ENCODE data around the gene FCRLA.
"Not testable (repeated sequence)": the region's sequence is repeated elsewhere in the genome, so short reads cannot be mapped to it uniquely, and the experiment has no call there.

The FCRLA gene

DNA sequence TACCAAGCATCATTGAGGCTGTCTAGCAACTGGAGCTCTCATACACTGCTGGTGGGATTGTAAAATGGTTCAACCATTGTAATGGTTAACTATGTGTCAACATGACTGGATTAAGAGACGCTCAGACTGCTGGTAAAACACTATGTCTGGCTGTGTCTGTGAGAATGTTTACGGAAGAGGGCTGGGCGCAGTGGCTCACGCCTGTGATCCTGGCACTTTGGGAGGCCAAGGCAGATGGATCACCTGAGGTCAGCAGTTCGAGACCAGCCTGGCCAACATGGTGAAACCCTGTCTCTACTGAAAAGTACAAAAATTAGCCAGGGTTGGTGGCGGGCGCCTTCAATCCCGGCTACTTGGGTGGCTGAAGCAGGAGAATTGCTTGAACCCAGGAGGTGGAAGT is 4.8 kb upstream of the FCRLA start:
- no peak for DNase-seq (ENCODE audit: low read depth)
- H3K4me3 ChIP-seq (ENCODE audit: low read depth, low read length): no peak overlapping the region

DNA sequence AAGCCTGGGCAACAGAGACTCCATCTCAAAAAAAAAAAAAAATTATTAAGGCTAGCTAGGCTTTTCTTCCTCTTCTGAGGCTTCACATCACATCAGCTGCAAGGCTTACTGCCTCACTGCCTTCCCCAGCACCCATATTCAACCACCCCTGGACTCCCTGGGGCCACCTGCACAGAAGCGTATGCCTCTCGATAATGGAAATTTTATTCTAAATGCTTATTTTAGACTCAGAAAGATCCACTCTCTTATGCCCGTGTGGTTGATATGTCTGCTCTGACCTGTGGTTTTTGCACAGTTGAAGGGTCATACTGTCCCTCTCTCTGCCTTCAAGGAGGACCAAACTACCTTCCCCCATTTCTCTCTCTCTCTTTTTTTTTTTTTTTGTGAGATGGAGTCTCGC is 1.5 kb upstream of the FCRLA start:
- H3K4me3 ChIP-seq (ENCODE audit: low read depth, low read length): no peak overlapping the region
- no peak for DNase-seq (ENCODE audit: low read depth)

DNA sequence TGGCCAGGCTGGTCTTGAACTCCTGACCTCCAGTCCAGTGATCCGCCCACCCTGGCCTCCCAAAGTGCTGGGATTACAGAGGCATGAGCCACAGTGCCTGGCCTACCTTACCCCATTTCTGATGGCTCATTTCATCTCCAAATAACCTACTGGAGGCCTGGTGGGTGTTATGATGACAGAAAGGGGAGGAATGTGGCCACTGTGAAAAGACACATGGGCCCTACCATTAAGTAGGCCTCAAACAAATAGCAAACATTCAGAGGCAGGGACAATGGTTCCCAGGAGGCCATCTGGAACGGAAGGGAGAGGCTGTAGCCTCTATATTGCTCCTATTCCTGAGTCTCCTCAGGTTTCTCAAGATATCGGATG is 932 bp upstream of the FCRLA start:
- DNase-seq (ENCODE audit: low read depth): no peak
- no peak overlapping the region for H3K4me3 ChIP-seq (ENCODE audit: low read depth, low read length)

DNA sequence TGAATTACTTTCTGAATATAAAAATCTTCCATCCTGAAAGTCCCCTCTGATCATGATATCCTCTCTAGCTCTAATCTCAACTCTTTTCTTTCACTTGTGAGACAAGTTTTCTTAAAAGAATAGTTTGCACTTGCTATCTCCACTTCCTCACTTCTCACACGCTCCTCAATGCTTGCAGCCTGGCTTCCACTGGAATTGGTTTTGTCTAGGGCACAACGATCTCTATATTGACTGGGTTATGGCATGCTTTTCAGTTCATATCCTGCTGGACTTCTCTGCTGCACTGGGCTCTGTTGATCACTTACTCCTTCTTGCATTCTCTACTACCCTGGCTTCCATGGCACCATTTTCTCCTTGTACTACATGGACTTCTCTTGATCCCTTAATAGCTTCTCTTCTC is 474 bp downstream of the FCRLA start:
- DNase-seq (ENCODE audit: low read depth): no peak

DNA sequence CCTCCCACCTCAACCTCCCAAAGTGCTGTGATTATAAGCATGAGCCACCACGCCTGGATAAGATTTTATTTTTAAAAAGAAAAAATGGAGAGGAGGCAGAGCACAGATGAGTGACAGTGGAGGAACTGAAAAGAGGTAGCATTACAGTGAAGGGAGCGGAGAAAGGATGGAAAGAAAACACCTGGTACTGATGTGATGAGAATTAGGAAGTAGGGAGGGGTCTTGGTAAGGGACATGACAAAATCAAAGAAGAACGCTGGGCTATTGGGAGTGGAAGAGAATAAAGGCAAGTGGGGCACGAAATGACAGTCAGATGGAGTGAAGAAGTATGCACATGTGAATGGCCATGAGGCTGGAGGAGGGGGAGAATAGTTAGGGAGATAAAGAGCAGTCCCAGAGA is 2.3 kb downstream of the FCRLA start:
- H3K4me3 ChIP-seq (ENCODE audit: low read depth, low read length): no peak overlapping the region
- DNase-seq (ENCODE audit: low read depth): no peak

More for the DNA sequence above, 474 bp downstream of the FCRLA start:
- H3K4me3 ChIP-seq (ENCODE audit: low read depth, low read length): no peak overlapping the region

DNA sequence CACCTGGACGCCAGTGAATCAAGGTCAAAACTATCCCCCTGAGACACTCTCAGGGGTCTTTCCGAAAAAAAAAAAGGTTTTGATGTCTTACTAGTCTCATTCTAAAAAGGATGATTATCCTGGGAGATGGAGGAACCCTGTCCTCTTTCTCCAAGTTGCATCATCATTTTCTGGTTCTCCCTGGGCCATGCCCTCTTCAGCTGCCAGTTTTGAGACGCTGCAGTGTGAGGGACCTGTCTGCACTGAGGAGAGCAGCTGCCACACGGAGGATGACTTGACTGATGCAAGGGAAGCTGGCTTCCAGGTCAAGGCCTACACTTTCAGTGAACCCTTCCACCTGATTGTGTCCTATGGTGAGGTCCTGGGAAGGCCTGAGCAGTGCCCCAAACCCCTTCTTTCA is 3.5 kb downstream of the FCRLA start:
- DNase-seq (ENCODE audit: low read depth): no peak
- no peak overlapping the region for H3K4me3 ChIP-seq (ENCODE audit: low read depth, low read length)

DNA sequence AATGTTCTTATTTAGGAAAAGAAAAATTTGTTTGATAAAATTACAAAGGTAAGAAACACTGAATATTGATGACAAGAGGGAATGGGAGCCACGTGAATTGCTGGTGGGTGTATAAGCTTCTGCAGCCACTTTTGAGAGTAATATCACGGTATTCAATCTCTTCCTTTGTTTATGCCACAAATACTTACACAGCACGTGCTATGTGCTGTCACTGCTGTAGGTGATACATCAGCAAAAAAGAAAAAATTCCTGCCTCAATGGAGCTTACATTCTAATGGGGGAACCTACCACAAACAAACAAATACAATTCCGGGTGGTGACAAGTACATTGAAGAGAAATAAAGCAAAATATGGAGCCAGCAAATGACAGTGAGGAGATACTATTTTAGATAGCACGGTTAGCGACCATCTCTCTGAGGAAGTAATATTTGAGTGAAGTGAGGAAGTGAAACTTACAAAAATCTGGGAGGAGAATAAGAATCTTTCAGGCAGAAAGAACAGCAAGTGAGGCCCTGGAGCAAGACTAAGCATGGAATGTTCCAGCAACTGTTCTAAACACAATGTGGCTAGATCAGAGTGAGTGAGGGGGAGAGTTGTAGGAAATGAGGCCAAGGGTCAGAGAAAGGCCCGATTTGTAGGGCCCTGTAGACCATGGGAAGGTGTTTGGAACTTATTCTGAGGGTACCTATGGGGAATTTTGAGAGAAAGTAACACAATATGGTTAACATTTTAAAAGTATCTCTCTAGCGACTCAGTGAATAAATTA is 11.7 kb downstream of the FCRLA start:
- no peak for DNase-seq (ENCODE audit: low read depth)
- no peak overlapping the region for H3K4me3 ChIP-seq (ENCODE audit: low read depth, low read length)

DNA sequence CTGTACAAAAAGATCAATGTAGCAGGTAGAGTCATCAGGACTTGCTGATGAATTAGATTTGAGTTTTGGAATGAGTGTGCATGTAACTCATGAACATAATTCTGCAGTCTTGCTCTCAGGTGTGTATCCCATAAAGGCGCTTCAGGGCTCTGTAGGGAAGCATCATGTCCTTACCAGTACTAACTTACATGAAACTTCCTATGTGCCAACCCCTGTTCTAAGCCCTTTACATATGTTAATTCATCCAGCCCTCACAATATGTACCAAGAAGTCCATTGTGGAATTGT is 12.2 kb downstream of the FCRLA start:
- no peak for DNase-seq (ENCODE audit: low read depth)
- no peak overlapping the region for H3K4me3 ChIP-seq (ENCODE audit: low read depth, low read length)

DNA sequence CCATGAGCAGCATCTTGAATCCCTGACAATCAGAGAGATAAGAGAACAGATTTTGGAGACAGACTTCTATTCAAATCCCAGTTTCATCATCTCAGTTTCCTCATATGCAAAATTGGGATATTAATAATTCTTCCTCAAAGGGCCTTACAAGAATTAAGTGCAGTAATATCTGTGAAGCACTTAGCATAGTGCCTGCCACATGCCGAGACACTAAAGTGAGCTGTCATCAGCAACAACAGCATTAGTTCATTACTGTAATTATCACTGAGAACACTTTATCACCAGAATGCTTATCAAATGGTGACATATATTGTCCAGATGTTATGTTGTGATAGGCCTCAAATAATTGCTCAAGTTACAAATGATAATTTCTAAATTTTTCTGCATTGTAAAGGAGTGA is 13.4 kb downstream of the FCRLA start:
- no peak for DNase-seq (ENCODE audit: low read depth)
- no peak overlapping the region for H3K4me3 ChIP-seq (ENCODE audit: low read depth, low read length)

DNA sequence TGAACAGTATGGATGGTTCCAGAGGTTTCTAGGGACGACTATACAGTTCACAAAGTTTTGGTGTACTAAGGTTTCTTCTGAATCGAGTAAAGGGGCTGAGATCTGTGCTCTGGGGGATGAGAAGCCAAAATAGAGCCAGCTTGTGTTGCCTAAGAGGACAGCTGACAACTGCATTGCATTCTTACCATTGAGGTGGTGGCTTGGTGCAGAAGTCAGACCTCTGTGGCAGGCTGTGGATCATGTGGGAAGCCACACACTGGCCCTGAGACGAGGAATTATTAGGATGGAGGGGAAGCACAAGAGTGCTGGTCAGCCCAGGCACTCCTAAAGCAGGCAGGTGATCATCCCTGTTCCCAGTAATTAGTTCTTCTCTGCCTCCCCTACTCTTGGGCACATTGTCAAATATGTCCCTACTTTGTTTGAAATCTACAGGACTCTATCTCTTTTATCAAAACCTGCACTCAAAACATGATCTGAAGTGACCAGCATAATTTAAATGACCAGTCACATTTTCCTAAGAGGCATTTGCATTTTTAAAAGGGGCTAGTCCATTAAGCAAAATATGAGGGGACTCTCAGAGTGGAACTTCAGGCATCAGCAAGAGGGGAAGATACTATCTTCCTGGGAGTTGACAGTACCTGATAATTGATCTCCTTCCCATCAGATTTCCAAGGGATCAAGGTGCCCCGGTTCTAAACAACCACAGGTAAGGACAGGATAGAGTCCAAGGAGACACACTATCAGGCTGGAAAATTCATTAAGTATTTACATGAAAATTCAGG is 14.1 kb downstream of the FCRLA start, which contains the start of gene FCRLB:
Gene FCRLB (plus strand): TSS at position 589 of the 782 bp plus-strand sequence. CDS start 1,129 bp downstream, outside the sequence.
- DNase-seq (ENCODE audit: low read depth): no peak
- H3K4me3 ChIP-seq (ENCODE audit: low read depth, low read length): no peak within 1 kb of the TSS

DNA sequence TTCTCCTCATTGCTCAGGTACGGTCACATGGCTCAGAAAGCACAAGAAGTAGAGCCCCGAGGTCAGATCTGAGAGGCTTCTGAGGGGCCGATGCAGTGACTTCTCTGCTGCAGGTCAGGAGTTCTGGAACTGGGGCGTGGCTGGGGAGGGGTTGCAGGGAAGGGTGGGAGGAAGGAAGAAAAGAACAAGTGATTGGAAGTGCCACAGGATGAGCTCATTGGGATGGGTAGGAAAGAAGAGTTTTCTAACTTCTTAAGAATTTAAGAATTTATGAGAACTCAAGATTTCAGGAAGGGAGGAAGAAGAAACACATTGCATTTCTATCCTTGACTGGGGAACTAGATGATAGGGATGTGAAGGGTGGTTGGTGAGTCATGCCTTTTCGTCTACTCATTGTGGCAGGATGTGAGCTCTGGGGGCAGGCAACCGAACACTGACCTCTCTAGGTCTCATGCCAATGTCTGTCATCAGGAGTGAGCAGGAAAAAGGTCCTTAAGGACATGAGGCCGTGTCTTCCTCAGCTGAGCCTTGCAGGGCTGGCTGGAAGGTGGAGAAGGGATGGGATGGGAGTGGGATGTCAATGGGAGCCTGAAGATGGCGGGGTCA is 14.8 kb downstream of the FCRLA start:
- DNase-seq (ENCODE audit: low read depth): peak; percentile 67

DNA sequence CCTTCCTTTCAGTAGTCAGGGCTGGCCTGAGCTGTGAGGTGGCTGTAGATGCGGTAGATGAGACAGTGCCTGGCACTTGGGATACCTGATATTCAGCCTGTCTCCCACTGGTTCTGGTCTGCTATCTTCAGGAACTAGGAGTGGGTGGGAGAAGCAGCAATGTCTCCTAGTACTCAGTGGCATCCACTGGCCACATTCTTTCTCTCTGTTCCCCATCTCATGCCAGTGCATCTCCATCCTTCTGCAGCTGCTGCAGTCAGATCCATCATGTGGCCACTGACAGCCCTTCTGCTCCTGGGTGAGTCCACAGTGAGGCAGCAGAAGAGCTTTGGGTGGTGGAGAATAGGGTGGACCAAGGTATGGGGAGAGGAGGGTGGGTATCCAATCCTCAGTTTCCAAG is 15.4 kb downstream of the FCRLA start:
- no peak overlapping the region for H3K4me3 ChIP-seq (ENCODE audit: low read depth, low read length)
- DNase-seq (ENCODE audit: low read depth): no peak

More for the DNA sequence above, 14.8 kb downstream of the FCRLA start:
- no peak overlapping the region for H3K4me3 ChIP-seq (ENCODE audit: low read depth, low read length)

DNA sequence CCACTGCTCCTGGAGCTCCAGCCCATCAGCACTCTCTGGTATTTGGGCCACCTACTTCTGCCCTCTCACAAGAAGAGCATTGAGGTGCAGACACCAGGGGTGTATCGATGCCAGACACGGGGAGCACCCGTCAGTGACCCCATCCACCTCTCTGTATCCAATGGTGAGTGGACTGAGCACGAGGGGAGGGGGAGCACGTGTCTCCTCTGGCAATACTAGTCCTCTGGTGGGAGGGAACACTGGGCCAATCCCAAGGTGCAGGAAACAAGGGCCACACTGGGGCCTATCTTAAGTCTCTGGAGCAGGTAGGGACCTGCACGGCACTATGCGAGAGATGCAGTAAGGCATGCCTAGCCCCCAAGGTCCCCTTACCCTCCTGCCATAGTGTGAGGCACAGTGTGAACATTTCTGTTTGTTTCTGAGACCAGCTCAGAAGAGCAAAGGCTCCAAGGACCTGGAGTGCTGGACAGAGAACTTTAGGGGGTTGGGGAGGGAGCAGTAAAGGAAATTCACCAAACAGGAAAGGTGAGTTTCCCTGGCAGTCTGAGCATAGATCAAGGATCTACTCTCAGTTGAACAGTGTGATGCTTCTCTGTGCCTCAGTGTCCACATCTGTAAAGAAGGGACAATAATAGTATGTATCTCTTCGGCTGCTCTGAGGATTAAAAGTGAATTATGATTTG is 16.6 kb downstream of the FCRLA start:
- no peak for DNase-seq (ENCODE audit: low read depth)
- H3K4me3 ChIP-seq (ENCODE audit: low read depth, low read length): no peak overlapping the region

DNA sequence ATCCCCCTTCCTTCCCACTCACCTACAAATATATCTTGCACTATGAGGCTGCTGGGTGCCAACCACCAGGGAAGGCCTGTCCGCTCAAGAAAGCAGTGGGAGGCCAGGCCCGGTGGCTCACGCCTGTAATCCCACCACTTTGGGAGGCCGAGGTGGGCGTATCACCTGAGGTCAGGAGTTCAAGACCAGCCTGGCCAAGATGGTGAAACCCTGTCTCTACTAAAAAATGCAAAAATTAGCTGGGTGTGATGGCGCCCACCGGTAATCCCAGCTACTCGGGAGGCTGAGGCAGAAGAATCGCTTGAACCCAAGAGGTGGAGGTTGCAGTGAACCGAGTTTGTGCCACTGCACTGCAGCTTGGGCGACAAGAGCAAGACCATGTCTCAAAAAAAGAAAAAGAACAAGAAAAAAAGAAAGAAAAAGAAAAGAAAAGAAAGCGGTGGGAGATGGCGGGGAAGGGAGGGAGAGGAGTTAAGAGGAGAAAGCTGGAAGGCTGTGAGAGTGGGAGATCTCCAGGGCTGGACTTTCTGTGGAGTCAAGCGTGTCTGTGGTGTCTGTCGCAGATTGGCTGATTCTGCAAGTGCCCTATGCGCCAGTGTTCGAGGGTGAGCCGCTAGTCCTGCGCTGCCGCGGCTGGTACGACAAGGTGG is 18.4 kb downstream of the FCRLA start:
- DNase-seq (ENCODE audit: low read depth): not testable (repeated sequence)
- peak overlapping the region; percentile 72 for H3K4me3 ChIP-seq (ENCODE audit: low read depth, low read length)

DNA sequence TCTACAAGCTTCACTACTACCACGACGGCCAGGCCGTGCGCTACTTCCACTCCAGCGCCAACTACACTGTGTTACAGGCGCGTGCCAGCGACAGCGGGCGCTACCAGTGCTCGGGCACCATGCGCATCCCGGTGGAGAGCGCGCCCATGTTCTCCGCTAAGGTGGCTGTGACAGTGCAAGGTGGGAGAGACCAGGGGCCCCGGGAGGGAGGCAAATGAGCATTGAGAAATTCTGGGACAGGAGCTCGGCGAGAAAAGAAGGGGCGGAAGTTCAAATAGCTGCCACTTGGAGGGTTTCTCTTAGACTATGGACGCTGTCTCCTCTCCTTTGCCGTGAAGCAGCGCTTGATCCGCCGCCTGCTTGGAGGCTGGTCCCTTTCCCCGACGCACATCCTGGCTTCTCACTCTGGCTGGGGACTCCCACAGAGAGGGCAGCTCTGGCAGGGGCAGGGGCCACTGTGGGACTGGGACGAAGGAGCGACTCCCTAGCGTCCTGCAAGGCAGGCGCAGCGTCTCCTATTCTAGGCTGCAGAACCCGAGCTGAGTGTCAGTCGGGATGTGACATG is 19.0 kb downstream of the FCRLA start:
- H3K4me3 ChIP-seq (ENCODE audit: low read depth, low read length): peak overlapping the region; percentile 72
- no peak for DNase-seq (ENCODE audit: low read depth)

DNA sequence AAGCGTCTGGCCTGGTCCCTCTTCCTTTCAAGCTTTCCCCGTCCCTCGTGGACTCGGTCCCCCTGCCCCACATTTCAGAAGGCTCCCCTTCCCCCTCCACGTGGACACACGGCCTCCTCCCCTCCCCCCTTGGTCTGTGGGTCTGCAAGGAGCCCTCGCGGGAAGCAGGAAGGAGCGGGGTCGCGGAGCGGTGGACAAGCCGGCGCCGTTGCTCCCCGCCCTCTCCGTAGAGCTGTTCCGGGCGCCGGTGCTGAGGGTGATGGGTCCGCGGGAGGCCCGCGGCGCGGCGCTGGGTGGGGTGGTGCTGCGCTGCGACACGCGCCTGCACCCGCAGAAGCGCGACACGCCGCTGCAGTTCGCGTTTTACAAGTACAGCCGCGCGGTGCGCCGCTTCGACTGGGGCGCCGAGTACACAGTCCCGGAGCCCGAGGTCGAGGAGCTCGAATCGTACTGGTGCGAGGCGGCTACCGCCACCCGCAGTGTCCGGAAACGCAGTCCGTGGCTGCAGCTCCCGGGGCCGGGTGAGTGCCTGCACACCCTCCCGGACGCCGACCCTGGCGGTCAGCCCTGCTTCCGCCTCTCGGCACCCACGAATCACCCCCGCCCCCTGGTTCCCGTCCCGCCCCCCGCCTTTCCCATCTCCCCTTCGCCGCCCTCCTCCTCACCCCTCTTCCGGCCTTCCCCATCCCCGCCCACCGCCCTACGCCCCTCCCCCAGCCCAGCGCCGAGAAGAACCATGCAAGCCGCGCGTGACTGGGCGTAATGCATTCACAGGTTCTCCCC is 19.6 kb downstream of the FCRLA start:
- H3K4me3 ChIP-seq (ENCODE audit: low read depth, low read length): peak overlapping the region; percentile 72
- no peak for DNase-seq (ENCODE audit: low read depth)

DNA sequence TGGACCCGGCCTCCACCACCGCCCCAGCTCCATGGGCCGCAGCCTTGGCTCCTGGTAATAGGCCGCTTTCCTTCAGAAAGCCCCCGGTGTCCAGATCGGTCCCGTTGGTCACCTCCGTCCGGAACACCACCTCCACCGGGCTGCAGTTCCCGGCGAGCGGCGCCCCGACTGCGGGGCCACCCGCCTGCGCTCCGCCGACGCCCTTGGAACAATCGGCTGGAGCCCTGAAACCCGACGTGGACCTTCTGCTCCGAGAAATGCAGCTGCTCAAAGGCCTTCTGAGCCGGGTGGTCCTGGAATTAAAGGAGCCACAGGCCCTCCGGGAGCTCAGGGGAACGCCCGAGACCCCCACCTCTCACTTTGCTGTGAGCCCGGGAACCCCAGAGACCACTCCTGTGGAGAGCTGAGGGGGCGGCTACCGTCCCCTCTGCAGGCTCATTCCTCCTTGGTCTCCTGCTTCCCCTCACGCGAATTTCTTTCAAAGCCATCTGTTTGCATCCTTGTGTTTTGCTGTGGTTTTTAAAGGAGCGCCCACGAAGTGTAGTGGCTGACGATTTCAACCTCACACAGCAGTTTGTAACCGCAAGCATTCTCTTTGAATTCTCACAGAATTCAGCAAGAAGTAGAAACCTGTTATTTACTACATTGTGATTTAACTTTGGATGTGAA is 20.4 kb downstream of the FCRLA start:
- peak overlapping the region; percentile 72 for H3K4me3 ChIP-seq (ENCODE audit: low read depth, low read length)
- peak; percentile 68 for DNase-seq (ENCODE audit: low read depth)
